Liver (tissue), 3 donors: Measurements from ENCODE around the gene BIRC3.

Experiments used
- ATF3 ChIP-seq: IDR thresholded peaks from 2 replicates; pipeline ENCODE4 v1.6.1; 2016; ENCODE audit warnings: antibody characterized with exemption
- CTCF ChIP-seq: fragments of 150-350 bp; IDR thresholded peaks from 2 replicates; pipeline ENCODE4 v1.5.1; 2017; ENCODE audit warnings: improper control_type of control experiment, low read depth, low read length; ENCODE audit not compliant: missing input control
- EGR1 ChIP-seq, 2 donors: IDR thresholded peaks; 2 replicates each; pipeline ENCODE4 v1.6.1; 2016 to 2018; ENCODE audit warnings: antibody characterized with exemption in 2 of 2, low read depth in 2 of 2
- GABPA ChIP-seq, 2 donors: IDR thresholded peaks in 1 of 2; conservative IDR thresholded peaks in 1 of 2; 2 replicates each; pipeline ENCODE4 v1.6.1; 2016; ENCODE audit warnings: antibody characterized with exemption in 2 of 2, mild to moderate bottlenecking in 1 of 2, moderate library complexity in 1 of 2
- JUND ChIP-seq, 2 donors: IDR thresholded peaks; 2 replicates each; pipeline ENCODE4 v1.6.1; 2016; ENCODE audit warnings: antibody characterized with exemption in 2 of 2
- MAX ChIP-seq: IDR thresholded peaks from 2 replicates; pipeline ENCODE4 v1.6.1; 2016; ENCODE audit warnings: antibody characterized with exemption
- NR2F2 ChIP-seq: IDR thresholded peaks from 2 replicates; pipeline ENCODE4 v1.6.1; 2016; ENCODE audit warnings: antibody characterized with exemption
- RAD21 ChIP-seq, 2 donors: IDR thresholded peaks; 2 replicates each; pipeline ENCODE4 v1.6.1; 2016; ENCODE audit warnings: antibody characterized with exemption in 2 of 2, mild to moderate bottlenecking in 2 of 2
- REST ChIP-seq: IDR thresholded peaks from 2 replicates; pipeline ENCODE4 v1.6.1; 2016; ENCODE audit warnings: antibody characterized with exemption, mild to moderate bottlenecking
- SP1 ChIP-seq: IDR thresholded peaks from 2 replicates; pipeline ENCODE4 v1.6.1; 2018; ENCODE audit warnings: antibody characterized with exemption, mild to moderate bottlenecking
- TAF1 ChIP-seq: conservative IDR thresholded peaks from 2 replicates; pipeline ENCODE4 v1.6.1; 2016; ENCODE audit warnings: antibody characterized with exemption, mild to moderate bottlenecking
- YY1 ChIP-seq: IDR thresholded peaks from 2 replicates; pipeline ENCODE4 v1.6.1; 2016; ENCODE audit warnings: antibody characterized with exemption, mild to moderate bottlenecking
- donor health status: healthy.
- donor health status: healthy.

- TF ChIP-seq CTCF (no peak), RAD21 (IDR thresholded peaks at IDR 0.05) (no peak), MAX (no peak), GABPA (IDR thresholded peaks at IDR 0.05 in 1 of 2, conservative IDR thresholded peaks at IDR 0.05 in 1 of 2) (no peak), SP1 (no peak), NR2F2 (no peak), ATF3 (no peak), EGR1 (IDR thresholded peaks at IDR 0.05; ENCODE audit: low read depth in 2 of 2) (no peak), REST (no peak), YY1 (no peak), TAF1 (no peak), JUND (IDR thresholded peaks at IDR 0.05) (no peak)
These were observed 58.6 kb downstream of the BIRC3 start for GRCh38 chr11:102375720-102376399.
